ENCODE measurements around the gene KHK.
A peak's percentile ranks its signal among the peaks of the same experiment; 100 is the strongest.

KHK gene

DNA sequence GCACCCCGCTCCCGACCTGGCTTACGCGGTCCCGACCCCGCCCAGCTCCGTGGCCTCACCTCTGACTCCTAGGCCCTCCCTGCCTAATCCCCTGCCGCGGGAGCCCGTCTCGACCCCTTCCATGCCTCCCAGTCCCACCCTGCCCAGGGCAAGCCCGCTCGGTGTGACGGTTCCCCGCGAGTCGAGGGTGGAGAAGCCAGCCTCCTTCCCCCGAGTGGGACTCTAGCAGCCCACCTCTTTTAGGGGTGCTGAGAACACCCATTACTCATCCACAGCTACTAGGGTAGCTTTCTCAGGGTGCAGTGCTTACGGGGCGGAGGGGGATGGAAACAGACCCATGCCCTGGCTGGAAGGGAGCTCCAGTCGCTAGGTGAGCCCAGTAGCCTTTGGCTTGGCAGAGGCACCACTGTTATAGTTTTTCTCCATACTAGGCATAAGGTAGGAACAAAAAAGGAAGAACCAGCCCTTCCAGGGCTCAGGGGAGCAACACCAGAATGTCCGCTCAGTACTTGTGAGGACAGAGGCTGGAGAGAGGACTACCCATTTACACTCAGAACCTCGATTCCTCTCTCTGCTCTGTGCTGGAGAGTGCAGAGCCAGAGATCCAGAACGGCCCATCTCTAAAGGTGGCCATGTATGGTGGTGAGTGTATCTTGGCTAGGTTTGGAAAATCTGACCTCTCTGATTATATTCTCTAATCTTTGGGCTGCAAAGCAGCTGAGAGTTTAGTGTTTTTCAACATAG, 34.5 kb upstream of the KHK start:
- Mint-ChIP-seq H3K9me3 (no peaks in the 10 kb centered on the region), H3K4me1 (ENCODE audit: low read depth) (peaks cover 27% of the 10 kb centered on the region), H3K36me3 (ENCODE audit: low read depth) (peaks cover 53% of the 10 kb centered on the region), H3K4me3 (peak overlapping the region; percentile 91), H3K27ac (peak overlapping the region; percentile 80), H3K27me3 (peaks cover 6% of the 10 kb centered on the region)
- intact Hi-C loops (cut with micrococcal nuclease) = loop anchor here (1.0 to 2.0 kb wide), 2 partner anchors 20 to 29 kb away; partner anchors contain the start of gene TMEM214

GRCh38 chr2:27053321-27053720, 33.3 kb upstream of the KHK start:
- Mint-ChIP-seq H3K4me1 (ENCODE audit: low read depth) (peaks cover 27% of the 10 kb centered on the region), H3K36me3 (ENCODE audit: low read depth) (peaks cover 65% of the 10 kb centered on the region), H3K4me3 (no peak overlapping the region), H3K9me3 (no peaks in the 10 kb centered on the region), H3K27me3 (peaks cover 6% of the 10 kb centered on the region), H3K27ac (no peak overlapping the region)
- intact Hi-C loops (cut with micrococcal nuclease) = no loop called here

DNA sequence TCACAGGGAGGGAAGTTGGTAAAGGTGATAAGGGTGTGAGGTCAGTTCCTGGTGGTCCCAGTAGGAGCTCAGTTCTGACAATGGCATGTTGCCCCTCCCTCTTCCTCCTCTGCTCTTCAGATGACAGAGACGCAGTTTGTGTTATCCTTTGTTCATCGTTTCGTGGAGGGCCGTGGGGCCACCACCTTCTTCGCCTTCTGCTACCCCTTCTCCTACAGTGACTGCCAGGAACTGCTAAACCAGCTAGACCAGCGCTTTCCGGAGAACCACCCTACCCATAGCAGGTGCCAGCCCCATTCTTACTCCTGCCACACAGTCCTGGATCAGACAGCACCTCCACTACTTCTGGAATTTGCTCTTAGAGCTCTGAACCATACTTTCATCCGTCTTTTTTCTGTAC, 32.8 kb upstream of the KHK start:
- Mint-ChIP-seq H3K36me3 (ENCODE audit: low read depth) (peaks cover 70% of the 10 kb centered on the region), H3K9me3 (no peaks in the 10 kb centered on the region), H3K4me3 (no peak overlapping the region), H3K27ac (no peak overlapping the region), H3K4me1 (ENCODE audit: low read depth) (peaks cover 27% of the 10 kb centered on the region), H3K27me3 (peaks cover 4% of the 10 kb centered on the region)
- intact Hi-C loops (cut with micrococcal nuclease) = no loop called here

- intact Hi-C loops (cut with micrococcal nuclease) = no loop called here
- Mint-ChIP-seq H3K9me3 (no peaks in the 10 kb centered on the region), H3K4me3 (no peak overlapping the region), H3K36me3 (ENCODE audit: low read depth) (peaks cover 79% of the 10 kb centered on the region), H3K4me1 (ENCODE audit: low read depth) (peaks cover 26% of the 10 kb centered on the region), H3K27me3 (no peaks in the 10 kb centered on the region), H3K27ac (no peak overlapping the region)
These were observed 31.9 kb upstream of the KHK start for GRCh38 chr2:27054721-27055120.

- Mint-ChIP-seq H3K36me3 (ENCODE audit: low read depth) (peaks cover 73% of the 10 kb centered on the region), H3K9me3 (no peaks in the 10 kb centered on the region), H3K27me3 (no peaks in the 10 kb centered on the region), H3K27ac (no peak overlapping the region), H3K4me3 (no peak overlapping the region), H3K4me1 (ENCODE audit: low read depth) (peaks cover 21% of the 10 kb centered on the region)
- intact Hi-C loops (cut with micrococcal nuclease) = no loop called here
These were observed 29.4 kb upstream of the KHK start for GRCh38 chr2:27057184-27057583.

DNA sequence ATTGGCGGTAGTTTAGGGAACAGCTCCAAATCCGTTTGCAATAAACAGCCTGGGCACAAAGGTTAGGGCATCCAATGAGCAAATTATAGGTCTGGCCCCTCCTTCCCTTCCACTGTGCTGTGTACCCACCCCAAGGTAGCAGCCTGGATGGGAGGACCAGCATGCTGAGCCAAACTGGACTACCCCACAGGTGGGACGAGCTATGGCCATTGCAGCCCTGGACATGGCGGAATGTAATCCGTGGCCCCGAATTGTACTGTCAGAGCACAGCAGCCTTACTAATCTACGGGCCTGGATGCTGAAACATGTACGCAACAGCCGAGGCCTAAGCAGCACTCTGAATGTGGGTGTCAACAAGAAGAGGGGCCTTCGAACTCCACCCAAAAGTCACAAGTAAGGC, 28.4 kb upstream of the KHK start:
- H3K36me3 Mint-ChIP-seq (ENCODE audit: low read depth) = peaks cover 82% of the 10 kb centered on the region
- no peaks in the 10 kb centered on the region for H3K27me3 Mint-ChIP-seq
- no peak overlapping the region for H3K4me3 Mint-ChIP-seq
- no peaks in the 10 kb centered on the region for H3K9me3 Mint-ChIP-seq
- H3K4me1 Mint-ChIP-seq (ENCODE audit: low read depth) = peaks cover 29% of the 10 kb centered on the region
- H3K27ac Mint-ChIP-seq = no peak overlapping the region
- intact Hi-C loops (cut with micrococcal nuclease) = no loop called here

DNA sequence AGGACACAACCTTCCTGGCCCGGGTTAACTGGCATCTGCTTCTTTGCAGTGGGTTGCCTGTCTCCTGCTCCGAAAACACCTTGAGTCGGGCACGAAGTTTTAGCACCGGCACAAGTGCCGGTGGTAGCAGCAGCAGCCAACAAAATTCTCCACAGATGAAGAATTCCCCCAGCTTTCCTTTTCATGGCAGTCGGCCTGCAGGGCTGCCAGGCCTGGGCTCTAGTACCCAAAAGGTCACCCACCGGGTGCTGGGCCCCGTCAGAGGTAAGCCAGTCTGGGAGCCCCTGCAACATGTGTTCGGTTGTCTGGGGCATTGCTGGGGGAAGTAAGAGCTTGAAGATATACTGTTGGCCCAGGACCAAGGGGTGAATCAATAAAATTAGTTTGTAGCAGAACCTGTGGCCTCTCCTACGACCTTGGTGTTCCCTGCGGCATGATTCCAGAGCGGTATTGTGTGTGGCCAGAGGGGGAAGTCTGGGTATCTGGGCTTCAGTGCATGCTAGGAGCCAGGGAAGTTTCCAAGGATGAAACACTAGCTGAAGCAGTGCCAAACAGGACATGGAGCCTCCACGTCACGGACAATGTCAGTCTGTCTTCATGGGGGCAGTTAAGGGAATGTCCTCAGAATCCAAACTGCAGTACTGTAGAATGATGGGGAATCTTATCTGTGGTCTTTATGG, 27.3 kb upstream of the KHK start:
- Mint-ChIP-seq H3K4me3 (no peak overlapping the region), H3K27me3 (no peaks in the 10 kb centered on the region), H3K9me3 (no peaks in the 10 kb centered on the region), H3K4me1 (ENCODE audit: low read depth) (peaks cover 38% of the 10 kb centered on the region), H3K36me3 (ENCODE audit: low read depth) (peaks cover 80% of the 10 kb centered on the region), H3K27ac (no peak overlapping the region)
- intact Hi-C loops (cut with micrococcal nuclease) = no loop called here

GRCh38 chr2:27060323-27060722, 26.2 kb upstream of the KHK start:
- Mint-ChIP-seq H3K4me1 (ENCODE audit: low read depth) (peaks cover 39% of the 10 kb centered on the region), H3K9me3 (no peaks in the 10 kb centered on the region), H3K36me3 (ENCODE audit: low read depth) (peaks cover 80% of the 10 kb centered on the region), H3K27me3 (no peaks in the 10 kb centered on the region), H3K27ac (no peak overlapping the region), H3K4me3 (no peak overlapping the region)
- intact Hi-C loops (cut with micrococcal nuclease) = no loop called here

DNA sequence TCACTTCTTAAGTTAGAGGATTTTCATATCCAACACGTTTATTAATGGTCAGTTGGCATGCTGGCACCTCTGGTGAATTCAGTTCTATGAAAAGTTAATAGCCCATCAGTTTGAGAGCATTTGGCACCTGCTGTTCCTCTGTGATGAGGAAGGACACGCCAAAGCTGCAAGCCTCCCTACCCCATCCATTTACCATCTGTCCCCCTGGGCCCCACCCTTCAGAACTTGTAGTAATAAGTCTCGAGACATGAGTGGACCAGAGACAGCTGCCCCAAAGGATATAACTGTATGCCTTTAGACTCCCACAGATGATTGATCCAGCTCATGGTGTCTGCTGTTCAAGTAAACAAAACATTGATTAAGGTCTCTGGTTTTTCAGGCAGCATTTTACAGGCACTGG, 21.4 kb upstream of the KHK start:
- intact Hi-C loops (cut with micrococcal nuclease) = no loop called here
- Mint-ChIP-seq H3K9me3 (no peaks in the 10 kb centered on the region), H3K27ac (no peak overlapping the region), H3K4me1 (ENCODE audit: low read depth) (peaks cover 53% of the 10 kb centered on the region), H3K36me3 (ENCODE audit: low read depth) (peaks cover 81% of the 10 kb centered on the region), H3K4me3 (no peak overlapping the region), H3K27me3 (no peaks in the 10 kb centered on the region)

GRCh38 chr2:27067385-27067784, 19.2 kb upstream of the KHK start:
- intact Hi-C loops (cut with micrococcal nuclease) = no loop called here
- Mint-ChIP-seq H3K9me3 (no peaks in the 10 kb centered on the region), H3K4me3 (no peak overlapping the region), H3K27ac (no peak overlapping the region), H3K4me1 (ENCODE audit: low read depth) (peaks cover 53% of the 10 kb centered on the region), H3K27me3 (no peaks in the 10 kb centered on the region), H3K36me3 (ENCODE audit: low read depth) (peaks cover 81% of the 10 kb centered on the region)

GRCh38 chr2:27069436-27069835, 17.1 kb upstream of the KHK start:
- Mint-ChIP-seq H3K9me3 (no peaks in the 10 kb centered on the region), H3K36me3 (ENCODE audit: low read depth) (peaks cover 63% of the 10 kb centered on the region), H3K4me3 (no peak overlapping the region), H3K27me3 (no peaks in the 10 kb centered on the region), H3K4me1 (ENCODE audit: low read depth) (peaks cover 52% of the 10 kb centered on the region), H3K27ac (no peak overlapping the region)
- intact Hi-C loops (cut with micrococcal nuclease) = no loop called here

GRCh38 chr2:27069961-27070618, 16.5 kb upstream of the KHK start:
- H3K27ac Mint-ChIP-seq = peak overlapping the region; percentile 45
- peaks cover 59% of the 10 kb centered on the region for H3K4me1 Mint-ChIP-seq (ENCODE audit: low read depth)
- H3K36me3 Mint-ChIP-seq (ENCODE audit: low read depth) = peaks cover 56% of the 10 kb centered on the region
- intact Hi-C loops (cut with micrococcal nuclease) = loop anchor here (5.0 kb wide), 1 partner anchor 38 kb away; the partner anchor contains the start of gene TMEM214
- H3K9me3 Mint-ChIP-seq = no peaks in the 10 kb centered on the region
- peak overlapping the region; percentile 91 for H3K4me3 Mint-ChIP-seq
- H3K27me3 Mint-ChIP-seq = no peaks in the 10 kb centered on the region

DNA sequence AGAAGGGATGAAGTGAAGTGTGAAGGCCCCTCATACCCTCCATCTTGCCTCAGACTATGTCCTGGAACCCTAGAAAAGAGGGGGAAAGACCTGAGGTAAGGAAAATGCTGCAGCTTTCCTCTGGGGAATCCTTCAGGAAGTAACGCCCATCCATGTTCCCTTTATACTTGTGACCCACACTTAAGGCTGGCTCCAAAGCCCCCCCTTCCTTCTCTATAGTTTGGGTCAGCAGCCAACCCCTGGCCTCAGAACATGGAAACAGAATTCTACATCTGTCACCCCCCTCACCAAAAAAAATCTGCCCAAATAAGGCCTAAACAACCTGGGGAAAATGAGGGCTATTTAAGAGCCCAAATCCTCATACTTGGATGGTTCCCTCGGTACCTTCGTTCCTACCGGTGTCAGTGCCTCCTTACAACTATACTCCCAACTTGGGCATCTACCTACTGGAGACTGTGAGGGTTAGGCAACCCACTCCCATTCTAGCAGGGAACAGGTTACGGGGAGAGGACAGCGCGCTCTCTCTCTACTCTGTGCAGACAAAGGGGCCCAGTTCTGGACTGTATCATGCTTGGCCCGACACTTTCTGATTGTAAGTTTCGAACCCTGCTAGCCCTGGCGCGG, 15.8 kb upstream of the KHK start:
- Mint-ChIP-seq H3K9me3 (no peaks in the 10 kb centered on the region), H3K4me1 (ENCODE audit: low read depth) (peaks cover 64% of the 10 kb centered on the region), H3K36me3 (ENCODE audit: low read depth) (peaks cover 49% of the 10 kb centered on the region), H3K4me3 (peak overlapping the region; percentile 91), H3K27me3 (no peaks in the 10 kb centered on the region), H3K27ac (peak overlapping the region; percentile 86)
- intact Hi-C loops (cut with micrococcal nuclease) = loop anchor here (1.0 to 5.0 kb wide), 2 partner anchors 11 to 38 kb away; partner anchors contain the start of gene TMEM214

Data from dendritic cell treated with granulocyte-macrophage colony-stimulating factor and Interleukin-4, amounts not matched to agents 40 ng/mL and 50 ng/mL, for 4 days (primary cell).